ENCODE measurements around the gene PLXNA4. TPM values are rescaled to one million over a fixed set of nuclear protein-coding genes. Genes with fewer than 3 reads are reported as not detected.

PLXNA4 gene
- total and polyA plus RNA-seq, 9 of the 15 experiments (the other 6 are each of a cell fraction or from before 2014, with no cell fraction given), result under 0.01 to 0.09 TPM; not detected in 7

DNA sequence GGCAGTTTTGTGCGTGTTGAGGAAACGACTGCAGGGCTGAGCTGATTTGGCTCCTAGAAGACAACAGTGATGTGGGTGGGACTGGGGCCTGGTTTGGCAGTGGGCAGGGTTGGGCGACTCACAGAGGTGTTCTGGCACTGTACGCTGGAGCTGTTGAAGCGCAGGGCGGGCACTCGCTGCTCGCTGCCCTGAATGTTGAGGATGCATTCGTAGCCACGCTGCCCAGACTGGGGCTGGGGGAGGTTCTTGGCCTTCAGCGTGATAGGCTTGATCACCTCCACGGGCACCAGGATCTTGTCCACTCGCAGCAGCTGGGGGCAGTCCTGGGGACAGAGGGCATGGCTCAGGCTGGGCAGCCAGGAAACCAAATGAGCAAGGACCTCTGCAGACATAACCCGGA is 365.4 kb downstream of the PLXNA4 start (continued):
- TF ChIP-seq, protein P1, sequence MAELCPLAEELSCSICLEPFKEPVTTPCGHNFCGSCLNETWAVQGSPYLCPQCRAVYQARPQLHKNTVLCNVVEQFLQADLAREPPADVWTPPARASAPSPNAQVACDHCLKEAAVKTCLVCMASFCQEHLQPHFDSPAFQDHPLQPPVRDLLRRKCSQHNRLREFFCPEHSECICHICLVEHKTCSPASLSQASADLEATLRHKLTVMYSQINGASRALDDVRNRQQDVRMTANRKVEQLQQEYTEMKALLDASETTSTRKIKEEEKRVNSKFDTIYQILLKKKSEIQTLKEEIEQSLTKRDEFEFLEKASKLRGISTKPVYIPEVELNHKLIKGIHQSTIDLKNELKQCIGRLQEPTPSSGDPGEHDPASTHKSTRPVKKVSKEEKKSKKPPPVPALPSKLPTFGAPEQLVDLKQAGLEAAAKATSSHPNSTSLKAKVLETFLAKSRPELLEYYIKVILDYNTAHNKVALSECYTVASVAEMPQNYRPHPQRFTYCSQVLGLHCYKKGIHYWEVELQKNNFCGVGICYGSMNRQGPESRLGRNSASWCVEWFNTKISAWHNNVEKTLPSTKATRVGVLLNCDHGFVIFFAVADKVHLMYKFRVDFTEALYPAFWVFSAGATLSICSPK (IDR thresholded peaks at IDR 0.05; ENCODE audit: borderline replicate concordance), result no peak
- TF ChIP-seq, protein P2, sequence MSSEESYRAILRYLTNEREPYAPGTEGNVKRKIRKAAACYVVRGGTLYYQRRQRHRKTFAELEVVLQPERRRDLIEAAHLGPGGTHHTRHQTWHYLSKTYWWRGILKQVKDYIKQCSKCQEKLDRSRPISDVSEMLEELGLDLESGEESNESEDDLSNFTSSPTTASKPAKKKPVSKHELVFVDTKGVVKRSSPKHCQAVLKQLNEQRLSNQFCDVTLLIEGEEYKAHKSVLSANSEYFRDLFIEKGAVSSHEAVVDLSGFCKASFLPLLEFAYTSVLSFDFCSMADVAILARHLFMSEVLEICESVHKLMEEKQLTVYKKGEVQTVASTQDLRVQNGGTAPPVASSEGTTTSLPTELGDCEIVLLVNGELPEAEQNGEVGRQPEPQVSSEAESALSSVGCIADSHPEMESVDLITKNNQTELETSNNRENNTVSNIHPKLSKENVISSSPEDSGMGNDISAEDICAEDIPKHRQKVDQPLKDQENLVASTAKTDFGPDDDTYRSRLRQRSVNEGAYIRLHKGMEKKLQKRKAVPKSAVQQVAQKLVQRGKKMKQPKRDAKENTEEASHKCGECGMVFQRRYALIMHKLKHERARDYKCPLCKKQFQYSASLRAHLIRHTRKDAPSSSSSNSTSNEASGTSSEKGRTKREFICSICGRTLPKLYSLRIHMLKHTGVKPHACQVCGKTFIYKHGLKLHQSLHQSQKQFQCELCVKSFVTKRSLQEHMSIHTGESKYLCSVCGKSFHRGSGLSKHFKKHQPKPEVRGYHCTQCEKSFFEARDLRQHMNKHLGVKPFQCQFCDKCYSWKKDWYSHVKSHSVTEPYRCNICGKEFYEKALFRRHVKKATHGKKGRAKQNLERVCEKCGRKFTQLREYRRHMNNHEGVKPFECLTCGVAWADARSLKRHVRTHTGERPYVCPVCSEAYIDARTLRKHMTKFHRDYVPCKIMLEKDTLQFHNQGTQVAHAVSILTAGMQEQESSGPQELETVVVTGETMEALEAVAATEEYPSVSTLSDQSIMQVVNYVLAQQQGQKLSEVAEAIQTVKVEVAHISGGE (CRISPR knock-in tag; IDR thresholded peaks at IDR 0.05), result no peak
- TF ChIP-seq GATA2 (CRISPR knock-in tag; IDR thresholded peaks at IDR 0.05) (no peak), ZNF41 (CRISPR knock-in tag; conservative IDR thresholded peaks at IDR 0.05) (no peak), RBFOX2 (IDR thresholded peaks at IDR 0.05; ENCODE audit: low read depth, low read length) (no peak), BRD4 (IDR thresholded peaks at IDR 0.05) (no peak), ZNF174 (CRISPR knock-in tag; IDR thresholded peaks at IDR 0.05) (no peak), ZNF589 (CRISPR knock-in tag; IDR thresholded peaks at IDR 0.05; ENCODE audit: low read depth) (no peak), ATF7 (IDR thresholded peaks at IDR 0.05) (no peak), SP1 (CRISPR knock-in tag; IDR thresholded peaks at IDR 0.05) (no peak), ETV6 (IDR thresholded peaks at IDR 0.05; ENCODE audit: borderline replicate concordance in 1 of 2, low read depth in 2 of 2, low read length in 1 of 2) (no peak), ETV6 (CRISPR knock-in tag; IDR thresholded peaks at IDR 0.05; ENCODE audit: borderline replicate concordance) (no peak), RAD51 (IDR thresholded peaks at IDR 0.05; ENCODE audit: borderline replicate concordance, low read depth) (no peak), ZZZ3 (IDR thresholded peaks at IDR 0.05) (no peak), FOXK2 (conservative IDR thresholded peaks at IDR 0.05 in 1 of 2, IDR thresholded peaks at IDR 0.05 in 1 of 2; ENCODE audit: low read depth in 2 of 2) (no peak)
- TF ChIP-seq, protein P3, sequence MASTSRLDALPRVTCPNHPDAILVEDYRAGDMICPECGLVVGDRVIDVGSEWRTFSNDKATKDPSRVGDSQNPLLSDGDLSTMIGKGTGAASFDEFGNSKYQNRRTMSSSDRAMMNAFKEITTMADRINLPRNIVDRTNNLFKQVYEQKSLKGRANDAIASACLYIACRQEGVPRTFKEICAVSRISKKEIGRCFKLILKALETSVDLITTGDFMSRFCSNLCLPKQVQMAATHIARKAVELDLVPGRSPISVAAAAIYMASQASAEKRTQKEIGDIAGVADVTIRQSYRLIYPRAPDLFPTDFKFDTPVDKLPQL (IDR thresholded peaks at IDR 0.05; ENCODE audit: extremely low read depth, insufficient read length), result no peak
- TF ChIP-seq, protein P4, sequence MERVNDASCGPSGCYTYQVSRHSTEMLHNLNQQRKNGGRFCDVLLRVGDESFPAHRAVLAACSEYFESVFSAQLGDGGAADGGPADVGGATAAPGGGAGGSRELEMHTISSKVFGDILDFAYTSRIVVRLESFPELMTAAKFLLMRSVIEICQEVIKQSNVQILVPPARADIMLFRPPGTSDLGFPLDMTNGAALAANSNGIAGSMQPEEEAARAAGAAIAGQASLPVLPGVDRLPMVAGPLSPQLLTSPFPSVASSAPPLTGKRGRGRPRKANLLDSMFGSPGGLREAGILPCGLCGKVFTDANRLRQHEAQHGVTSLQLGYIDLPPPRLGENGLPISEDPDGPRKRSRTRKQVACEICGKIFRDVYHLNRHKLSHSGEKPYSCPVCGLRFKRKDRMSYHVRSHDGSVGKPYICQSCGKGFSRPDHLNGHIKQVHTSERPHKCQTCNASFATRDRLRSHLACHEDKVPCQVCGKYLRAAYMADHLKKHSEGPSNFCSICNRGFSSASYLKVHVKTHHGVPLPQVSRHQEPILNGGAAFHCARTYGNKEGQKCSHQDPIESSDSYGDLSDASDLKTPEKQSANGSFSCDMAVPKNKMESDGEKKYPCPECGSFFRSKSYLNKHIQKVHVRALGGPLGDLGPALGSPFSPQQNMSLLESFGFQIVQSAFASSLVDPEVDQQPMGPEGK (CRISPR knock-in tag; IDR thresholded peaks at IDR 0.05; ENCODE audit: borderline replicate concordance), result no peak
- TF ChIP-seq, protein P5, sequence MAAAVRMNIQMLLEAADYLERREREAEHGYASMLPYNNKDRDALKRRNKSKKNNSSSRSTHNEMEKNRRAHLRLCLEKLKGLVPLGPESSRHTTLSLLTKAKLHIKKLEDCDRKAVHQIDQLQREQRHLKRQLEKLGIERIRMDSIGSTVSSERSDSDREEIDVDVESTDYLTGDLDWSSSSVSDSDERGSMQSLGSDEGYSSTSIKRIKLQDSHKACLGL (CRISPR knock-in tag; IDR thresholded peaks at IDR 0.05; ENCODE audit: borderline replicate concordance, poor library complexity, severe bottlenecking), result no peak
